Cerebellar cortex (tissue), 1 donor: Measurements from ENCODE around the gene DEUP1.

ENCODE experiments used
- DNase-seq: peaks from one replicate; pipeline ENCODE4 v3.0.0-alpha.2; 2015; ENCODE audit warnings: low spot score

DEUP1 gene

GRCh38 chr11:93480256-93480655 is 149.7 kb downstream of the DEUP1 start:
- DNase-seq, result no peak

DNA sequence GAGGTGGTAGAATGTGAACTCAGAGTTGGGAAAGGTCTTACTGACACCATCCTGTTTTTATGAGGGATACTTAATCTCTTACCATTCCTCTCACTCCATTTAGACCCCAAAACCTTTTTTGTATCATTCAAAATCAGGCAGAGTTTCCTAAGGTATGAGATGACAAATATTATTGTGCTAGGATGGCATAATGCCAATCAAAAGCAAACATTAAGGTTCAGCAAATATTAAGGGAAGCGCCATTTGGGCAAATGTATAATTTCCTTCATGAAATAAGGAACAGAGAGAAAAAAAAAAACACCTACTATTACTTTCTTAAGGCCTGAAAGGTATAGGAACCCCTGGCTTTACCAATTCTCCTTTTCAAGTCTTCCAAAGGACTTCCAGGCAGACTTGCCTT is 150.2 kb downstream of the DEUP1 start:
- DNase-seq, result no peak

DNA sequence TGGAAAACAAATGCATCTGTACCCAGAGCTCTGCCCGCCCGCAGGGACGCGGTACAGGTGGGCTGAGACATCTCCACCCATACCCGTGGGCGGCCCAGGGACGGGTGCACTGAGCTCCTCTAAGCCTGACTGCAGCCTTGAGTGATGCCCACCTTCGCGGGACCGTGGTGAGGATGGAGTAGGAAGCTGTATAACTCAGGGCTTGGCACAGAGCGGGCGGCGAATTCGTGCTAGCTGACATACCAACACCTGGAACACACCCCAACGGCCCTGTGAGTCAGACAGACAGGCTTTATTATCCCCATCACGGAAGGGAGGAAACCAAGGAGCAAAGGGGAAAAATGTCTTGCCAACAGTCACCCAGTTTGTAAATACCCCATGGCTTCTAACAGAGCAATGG is 150.7 kb downstream of the DEUP1 start:
- DNase-seq, result no peak

- no peak for DNase-seq
Observed at GRCh38 chr11:93481696-93482095, 151.2 kb downstream of the DEUP1 start.

DNA sequence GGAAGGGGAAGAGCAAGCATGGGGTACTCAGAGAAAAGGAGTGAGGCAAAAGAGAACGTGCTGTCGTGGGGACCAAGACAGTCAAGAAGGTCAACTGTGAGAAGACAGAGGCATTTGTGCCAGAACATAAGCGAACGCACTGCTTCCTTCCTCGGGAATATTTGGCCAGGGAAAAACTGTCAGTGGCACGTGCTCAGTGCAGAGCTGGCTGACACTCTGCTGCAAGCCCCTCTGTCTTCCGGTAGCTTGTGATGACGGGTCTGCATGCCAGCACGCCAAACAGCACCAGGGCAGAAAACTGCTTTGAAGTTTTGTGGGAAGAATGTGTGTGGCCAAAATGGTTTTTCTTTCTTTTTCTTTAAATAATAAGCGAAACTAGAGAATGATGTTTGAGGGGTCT is 152.0 kb downstream of the DEUP1 start:
- no peak for DNase-seq

DNA sequence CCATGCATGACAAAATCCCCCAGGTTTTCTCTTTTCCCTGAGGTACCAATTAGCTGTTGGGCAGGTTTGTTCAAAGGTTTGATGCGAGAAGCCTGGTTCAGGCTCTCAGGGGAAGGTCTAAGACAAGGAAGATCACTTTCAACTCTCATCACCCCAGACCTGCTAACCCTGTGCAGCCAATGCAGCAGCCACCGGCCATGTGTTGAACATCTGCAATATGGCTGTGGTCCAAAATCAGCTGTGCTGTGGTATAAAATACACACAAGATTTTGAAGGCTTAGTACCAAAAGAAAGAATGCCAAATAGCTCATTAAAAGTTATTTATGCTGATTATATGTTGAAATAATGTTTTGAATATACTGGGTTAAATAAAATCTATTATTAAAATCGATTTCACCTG is 154.2 kb downstream of the DEUP1 start:
- no peak for DNase-seq

- no peak for DNase-seq
Observed at GRCh38 chr11:93485983-93486382, 155.4 kb downstream of the DEUP1 start.

DNA sequence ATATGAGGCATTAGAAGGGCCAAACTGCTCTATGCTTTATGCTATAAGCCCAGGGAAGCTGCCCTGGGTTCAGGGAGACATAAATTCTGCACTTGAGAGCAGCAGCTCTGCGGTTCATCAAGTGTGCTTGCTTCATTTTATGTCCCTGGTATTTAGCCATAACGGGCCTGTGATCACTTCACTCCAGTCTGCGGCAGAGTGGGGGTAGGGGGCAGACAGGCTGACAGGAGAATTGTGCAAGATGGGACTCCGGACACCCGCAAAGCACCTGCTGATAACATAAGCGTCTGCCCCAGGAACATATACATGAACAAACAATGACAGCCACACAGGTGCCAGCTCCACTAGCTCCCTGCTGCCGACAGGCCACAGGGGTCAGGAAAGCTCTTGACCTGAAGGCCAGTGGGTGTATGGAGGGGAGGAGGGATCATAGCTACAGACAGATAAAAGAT is 156.5 kb downstream of the DEUP1 start:
- DNase-seq, result no peak
